Hematopoietic multipotent progenitor cell treated with erythropoietin and hydrocortisone succinate and interleukin-3 and kit ligand, for 4 days (in vitro differentiated cells): ENCODE measurements around the gene DBT.
"Not testable (repeated sequence)": the region's sequence is repeated elsewhere in the genome, so short reads cannot be mapped to it uniquely, and the experiment has no call there.

Experiments used
- DNase-seq: peaks from one replicate; pipeline ENCODE4 v3.0.0-alpha.2; 2015

The DBT gene

DNA sequence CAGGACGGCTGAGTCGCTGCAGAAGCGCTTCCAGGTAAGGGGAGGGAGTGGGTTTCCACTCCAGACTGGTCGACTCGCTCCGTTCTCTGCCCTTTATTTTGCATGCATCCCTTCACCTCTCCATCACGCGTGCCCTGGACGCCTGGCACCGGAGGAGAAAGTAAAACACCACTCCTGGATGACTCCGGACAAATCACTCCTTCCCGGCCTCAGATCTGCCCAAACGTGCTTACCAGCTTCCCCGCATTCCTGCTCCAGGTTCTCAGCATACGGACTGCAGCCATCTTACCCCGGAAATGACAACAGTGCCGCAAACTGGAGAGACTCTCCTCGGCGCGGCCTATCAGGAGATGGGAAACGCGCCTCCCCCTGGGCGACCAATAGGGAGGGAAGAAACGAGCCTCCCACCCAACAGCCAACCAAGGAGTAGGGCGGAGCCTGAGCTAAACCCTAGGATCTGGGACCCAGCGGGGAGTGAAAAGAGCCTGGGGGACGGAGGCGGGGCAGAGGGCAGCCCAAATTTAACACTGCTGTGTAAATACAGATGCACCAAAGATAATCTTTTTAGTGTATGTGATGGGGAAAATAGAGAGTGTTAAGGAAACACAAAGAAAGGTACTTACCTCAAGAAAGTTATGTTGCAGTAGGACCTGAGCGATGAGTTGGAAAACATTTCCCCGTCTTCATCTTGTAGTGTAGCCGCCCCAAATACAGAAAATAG is at the start of gene DBT:
Gene DBT (minus strand): TSS at position 298 of the 721 bp plus-strand sequence. CDS start 14 bp downstream, at position 284.
- DNase-seq = peak; percentile 99

- no peak for DNase-seq
Measured at GRCh38 chr1:100298512-100298911, 48.9 kb upstream of the DBT start.

- not testable (repeated sequence) for DNase-seq
Measured at GRCh38 chr1:100296997-100297396, 47.4 kb upstream of the DBT start.

DNA sequence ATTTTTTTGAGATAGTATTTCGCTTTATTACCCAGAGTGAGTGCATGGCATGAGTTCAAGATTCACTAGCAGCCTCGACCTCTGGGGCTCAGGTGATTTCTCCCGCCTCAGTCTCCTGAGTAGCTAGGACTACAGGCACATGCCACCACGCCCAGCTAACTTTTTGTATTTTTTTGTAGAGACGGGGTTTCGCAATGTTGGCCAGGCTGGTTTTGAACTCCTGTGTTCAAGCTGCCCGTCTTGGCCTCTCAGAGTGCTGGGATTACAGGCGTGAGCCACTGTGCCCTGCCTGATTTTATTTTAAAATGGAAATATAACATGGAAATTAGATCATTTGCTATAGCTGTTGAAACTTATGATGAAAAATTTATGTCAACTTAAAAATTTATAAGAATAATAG is 46.5 kb upstream of the DBT start:
- no peak for DNase-seq

DNA sequence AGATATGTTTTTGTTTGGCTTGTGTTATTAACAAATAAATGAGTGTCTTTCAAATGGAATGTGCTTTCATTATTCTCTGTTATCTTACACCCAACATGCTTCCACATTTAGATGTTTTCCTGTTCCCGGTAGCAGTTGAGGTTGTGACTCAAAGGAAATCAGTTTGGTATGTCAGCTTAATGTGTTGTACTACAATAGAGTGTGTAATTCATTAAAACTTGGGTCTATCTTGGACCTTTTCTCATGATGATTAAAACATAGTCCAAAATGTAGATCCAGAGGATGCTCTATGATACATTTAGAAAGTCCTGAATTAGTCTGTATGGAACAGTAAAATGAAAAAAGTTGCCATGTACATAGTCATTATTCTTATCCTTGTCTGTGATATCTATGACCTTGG is 43.1 kb upstream of the DBT start:
- DNase-seq = peak; percentile 74

- no peak for DNase-seq
Measured at GRCh38 chr1:100290291-100290690, 40.7 kb upstream of the DBT start.

DNA sequence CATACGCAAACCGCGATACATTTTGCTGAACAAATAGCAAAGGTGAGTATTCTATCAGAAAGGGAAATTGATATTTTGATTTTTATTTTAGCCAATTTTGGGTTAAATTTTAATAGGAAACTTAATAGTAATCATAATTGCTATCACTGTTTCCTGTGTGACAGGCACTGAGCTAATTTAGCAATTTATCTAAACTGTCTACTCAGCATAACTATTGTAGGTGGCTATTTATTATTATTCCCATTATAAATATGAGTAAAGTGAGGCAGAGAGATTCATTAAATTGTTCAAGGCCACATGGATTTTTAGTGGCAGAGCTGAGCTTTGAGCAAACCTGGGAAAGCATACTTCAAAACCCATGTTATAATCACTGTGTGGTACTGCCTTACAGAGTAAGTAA is 37.5 kb upstream of the DBT start:
- no peak for DNase-seq

GRCh38 chr1:100284591-100284990 is 35.0 kb upstream of the DBT start:
- DNase-seq = no peak

- DNase-seq = no peak
Measured at GRCh38 chr1:100279954-100280682, 30.5 kb upstream of the DBT start.

- DNase-seq = no peak
Measured at GRCh38 chr1:100279358-100279923, 29.8 kb upstream of the DBT start.

GRCh38 chr1:100277866-100278265 is 28.2 kb upstream of the DBT start:
- peak; percentile 77 for DNase-seq

GRCh38 chr1:100268202-100268601 is 18.6 kb upstream of the DBT start:
- no peak for DNase-seq

DNA sequence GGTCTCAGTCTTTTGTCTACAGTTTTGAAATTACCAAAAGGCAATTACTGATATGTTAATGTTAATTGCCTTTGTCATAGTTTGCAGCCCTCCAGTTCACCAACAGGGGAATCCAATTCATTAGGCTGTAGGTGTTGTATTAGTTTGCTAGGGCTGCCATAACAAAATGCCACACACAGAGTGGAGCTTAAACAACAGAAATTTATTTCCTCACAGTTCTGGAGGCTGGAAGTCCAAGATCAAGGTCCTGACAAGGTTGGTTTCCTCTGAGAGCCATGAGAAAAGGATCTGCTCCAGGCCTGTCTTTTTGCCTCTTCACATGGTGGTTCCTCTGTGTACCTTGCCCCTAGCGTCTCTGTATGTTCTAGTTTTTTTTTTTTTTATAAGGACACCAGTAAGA is 17.6 kb upstream of the DBT start:
- peak; percentile 36 for DNase-seq

- DNase-seq = peak; percentile 41
Measured at GRCh38 chr1:100266741-100267140, 17.1 kb upstream of the DBT start.

DNA sequence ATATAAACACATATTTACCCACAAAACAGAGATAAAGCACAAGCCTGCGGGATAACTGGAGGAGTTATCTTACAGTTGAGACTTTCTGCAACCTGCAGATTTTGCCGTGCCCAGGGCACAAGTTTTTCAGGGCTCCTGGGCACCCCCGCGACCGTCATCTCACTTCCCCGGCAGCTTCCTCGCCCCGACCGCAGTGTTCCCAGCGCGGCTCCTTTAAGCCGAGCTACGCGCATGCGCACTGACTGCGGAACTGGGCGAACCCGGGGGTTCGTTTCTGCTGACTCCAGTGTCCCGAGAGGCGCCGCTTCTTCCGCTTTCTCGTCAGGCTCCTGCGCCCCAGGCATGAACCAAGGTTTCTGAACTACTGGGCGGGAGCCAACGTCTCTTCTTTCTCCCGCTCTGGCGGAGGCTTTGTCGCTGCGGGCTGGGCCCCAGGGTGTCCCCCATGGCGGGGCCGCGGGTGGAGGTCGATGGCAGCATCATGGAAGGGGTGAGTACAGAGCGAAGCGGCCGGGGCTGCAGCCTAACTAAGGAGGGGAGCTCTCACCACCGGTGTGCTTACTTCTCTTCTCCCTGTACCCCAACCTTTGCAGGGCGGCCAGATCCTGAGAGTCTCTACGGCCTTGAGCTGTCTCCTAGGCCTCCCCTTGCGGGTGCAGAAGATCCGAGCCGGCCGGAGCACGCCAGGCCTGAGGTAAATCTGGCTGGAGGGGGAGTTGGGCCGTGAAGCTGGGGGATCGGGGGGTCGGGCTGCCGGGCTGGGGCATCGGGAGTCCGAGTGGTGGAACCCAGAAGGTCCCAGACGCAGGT is 16.5 kb upstream of the DBT start, which contains the start of gene RTCA:
Gene RTCA (plus strand): TSS at position 286 of the 810 bp plus-strand sequence. CDS start 160 bp downstream, at position 446.
- DNase-seq = peak; percentile 99

DNA sequence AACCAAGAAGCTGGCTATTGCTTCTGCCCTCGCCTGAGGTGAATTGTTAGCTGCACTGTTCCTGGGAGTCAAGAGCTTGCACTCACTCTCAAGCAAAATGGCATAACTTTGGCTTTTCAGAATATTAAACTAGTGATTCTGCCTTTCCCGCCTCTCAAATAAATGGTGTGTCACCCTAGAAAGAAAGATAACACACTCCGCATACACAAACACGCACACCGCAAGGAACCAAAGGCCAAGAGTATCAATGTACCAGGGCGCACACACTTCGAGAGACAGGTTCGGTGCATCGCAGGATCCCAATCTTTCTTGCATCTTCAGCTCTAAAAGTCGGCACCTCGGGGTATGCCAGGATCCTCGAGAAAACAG is 15.9 kb upstream of the DBT start:
- DNase-seq = peak; percentile 75

- not testable (repeated sequence) for DNase-seq
Measured at GRCh38 chr1:100264081-100264480, 14.4 kb upstream of the DBT start.

- no peak for DNase-seq
Measured at GRCh38 chr1:100261686-100262085, 12.1 kb upstream of the DBT start.

GRCh38 chr1:100258427-100258826 is 8.8 kb upstream of the DBT start:
- not testable (repeated sequence) for DNase-seq

GRCh38 chr1:100256273-100256672 is 6.6 kb upstream of the DBT start:
- not testable (repeated sequence) for DNase-seq

GRCh38 chr1:100253552-100253951 is 3.9 kb upstream of the DBT start:
- DNase-seq = no peak

DNA sequence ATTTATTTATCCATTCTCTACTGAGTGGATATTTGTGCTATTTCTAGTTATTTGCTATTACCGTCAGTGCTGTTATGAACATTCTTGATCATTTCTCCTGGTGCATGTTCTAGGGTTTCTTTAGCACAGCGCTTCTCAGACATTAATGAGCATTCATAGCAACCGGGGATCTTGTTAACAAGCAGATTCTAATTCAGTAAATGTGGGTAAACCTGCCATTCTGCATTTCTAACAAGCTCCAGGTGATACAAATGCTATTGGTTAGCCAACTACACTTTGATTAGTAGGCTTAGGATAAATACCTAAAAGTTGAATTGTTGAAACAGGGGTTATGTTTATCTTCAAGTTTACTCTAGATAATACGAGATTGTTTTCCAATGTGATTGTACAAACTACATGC is 3.3 kb upstream of the DBT start:
- no peak for DNase-seq

DNA sequence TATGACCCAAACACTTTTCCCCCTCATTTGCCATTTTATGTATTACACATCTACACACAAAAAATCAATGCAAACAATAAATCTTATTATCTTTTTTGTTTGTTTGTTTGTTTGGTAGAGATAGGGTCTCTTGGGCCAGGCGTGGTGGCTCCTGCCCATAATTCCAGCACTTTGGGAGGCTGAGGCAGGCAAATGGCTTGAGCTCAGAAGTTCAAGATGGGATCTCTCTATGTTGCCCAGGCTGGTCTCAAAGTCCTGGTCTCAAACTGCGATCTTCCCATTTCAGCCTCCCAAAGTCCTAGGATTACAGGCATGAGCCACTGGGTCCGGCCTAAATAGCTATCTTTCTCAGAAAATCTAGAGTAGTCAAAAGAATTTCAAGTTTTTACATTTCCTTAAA is 1.2 kb upstream of the DBT start:
- DNase-seq = no peak
